GM18873 (cell line): ENCODE data around the gene RAI1.

Source experiments
- ATAC-seq: cut with Tn5 transposase; IDR thresholded peaks from one replicate; pipeline ENCODE4 v1.9.1; 2021; ENCODE audit warnings: mild to moderate bottlenecking, moderate library complexity, moderate number of reproducible peaks; ENCODE audit not compliant: unreplicated experiment, low FRiP score

Gene RAI1

GRCh38 chr17:17761894-17762743, 80.9 kb downstream of the RAI1 start:
- ATAC-seq, result no peak

DNA sequence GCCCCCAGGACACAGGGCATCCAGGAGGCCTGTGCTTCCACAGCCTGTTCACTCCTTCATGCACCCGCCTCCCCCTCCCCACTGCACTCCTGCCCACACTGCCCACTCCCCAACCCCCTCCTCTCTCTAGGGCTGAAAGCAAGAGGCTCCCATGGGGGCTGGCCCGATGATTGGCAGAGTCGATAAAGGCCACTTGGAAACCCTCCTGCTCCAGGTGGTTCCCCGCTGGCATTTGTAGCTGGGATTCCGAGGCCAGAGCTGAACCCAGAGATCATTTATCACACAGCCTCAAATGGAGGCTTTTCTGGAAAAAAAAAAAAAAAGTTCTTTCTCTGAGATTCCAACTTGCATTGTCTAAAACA, 81.5 kb downstream of the RAI1 start:
- no peak for ATAC-seq

DNA sequence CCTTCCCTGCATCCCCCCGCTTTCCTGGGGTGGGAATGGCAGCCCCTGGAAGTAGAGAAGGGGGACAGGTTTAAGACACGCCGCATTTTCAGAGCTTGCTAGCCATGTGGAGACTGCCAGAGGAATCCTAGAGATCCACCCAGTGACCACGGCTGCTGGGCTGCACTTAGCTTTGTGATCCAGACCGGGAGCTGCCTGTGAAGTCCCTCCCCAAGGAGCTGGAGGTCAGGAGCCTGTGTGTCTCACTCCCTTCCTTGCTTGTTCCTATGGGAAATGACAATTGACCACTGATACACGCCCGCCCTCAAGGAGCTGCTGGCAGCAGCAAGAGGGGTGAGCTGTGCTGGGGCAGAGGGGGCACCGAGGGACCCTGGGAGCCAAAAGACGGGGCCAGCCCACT, 81.9 kb downstream of the RAI1 start:
- no peak for ATAC-seq

DNA sequence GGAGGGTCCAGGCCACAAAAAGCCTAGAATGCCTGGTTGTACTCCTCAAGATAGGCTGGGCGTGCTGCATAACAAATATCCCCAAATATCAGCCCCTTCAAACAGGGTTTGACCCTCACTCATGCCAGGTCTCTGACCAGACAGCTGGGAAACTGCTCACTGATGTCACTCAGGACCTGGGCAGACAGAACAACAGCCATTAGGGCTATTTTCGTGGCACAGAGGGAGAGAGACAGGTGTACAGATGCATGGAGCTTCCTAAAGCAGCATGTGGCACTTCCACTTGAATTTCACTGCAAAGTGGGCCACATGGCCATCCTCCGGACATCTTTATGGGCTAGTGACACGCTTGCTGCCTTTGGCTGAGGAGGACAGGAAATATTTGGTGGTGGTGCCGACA, 82.5 kb downstream of the RAI1 start:
- ATAC-seq, result no peak

- ATAC-seq, result no peak
Observed at GRCh38 chr17:17765359-17766076, 84.3 kb downstream of the RAI1 start.

- no peak for ATAC-seq
Observed at GRCh38 chr17:17766077-17766743, 85.0 kb downstream of the RAI1 start.

DNA sequence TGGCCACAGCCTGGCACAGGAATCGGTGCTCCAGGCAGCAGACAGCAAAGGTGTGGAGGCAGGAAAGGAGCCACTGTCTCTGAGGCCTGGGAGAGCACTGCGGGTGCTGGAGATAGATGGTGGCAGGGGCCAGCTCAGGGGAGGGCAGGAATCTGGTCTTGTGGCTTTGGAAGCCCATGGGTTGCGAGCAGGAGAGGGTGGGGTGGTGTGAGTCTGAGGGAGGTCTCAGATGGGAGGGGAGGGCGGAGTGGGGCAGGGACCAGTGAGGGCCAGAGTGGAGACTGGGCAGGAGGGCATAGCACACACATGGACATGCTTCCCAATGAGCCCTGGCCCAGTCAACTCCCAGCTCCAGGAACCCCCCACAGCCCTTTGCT, 85.5 kb downstream of the RAI1 start:
- ATAC-seq, result no peak

DNA sequence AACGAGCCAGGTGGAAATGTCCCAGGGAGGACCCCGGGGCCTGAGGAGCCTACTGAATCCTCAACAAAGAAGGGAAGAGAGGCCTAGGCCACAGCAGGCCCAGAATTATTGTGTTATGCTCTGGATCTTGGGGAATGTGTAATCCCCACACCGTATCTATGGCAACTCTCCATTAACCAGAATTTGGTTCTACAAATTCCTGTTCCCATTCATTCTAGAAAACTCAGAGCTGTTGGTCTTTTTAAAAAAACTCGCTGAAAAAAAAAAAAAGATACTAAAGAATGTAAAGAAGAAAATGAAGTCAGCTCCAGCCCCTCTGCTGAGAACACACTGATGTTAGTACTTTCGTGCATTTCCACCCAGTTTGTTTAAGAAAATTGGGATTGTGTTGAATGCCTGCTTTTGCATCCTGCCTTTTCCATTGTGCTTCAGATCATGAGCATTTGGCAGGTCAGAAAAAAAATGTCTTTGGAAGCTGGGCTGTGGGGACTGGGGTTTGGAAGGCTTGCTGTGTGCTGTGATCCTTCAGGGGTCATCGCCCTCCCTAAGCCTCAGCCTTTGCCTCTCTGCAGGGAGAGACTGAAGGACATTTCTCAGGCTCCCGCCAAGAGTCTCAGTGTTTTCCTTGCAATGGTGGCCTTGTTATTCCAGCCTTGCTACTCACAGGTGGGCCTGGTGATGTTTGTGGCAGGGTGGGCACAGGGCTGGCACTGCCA, 86.1 kb downstream of the RAI1 start:
- ATAC-seq, result no peak

DNA sequence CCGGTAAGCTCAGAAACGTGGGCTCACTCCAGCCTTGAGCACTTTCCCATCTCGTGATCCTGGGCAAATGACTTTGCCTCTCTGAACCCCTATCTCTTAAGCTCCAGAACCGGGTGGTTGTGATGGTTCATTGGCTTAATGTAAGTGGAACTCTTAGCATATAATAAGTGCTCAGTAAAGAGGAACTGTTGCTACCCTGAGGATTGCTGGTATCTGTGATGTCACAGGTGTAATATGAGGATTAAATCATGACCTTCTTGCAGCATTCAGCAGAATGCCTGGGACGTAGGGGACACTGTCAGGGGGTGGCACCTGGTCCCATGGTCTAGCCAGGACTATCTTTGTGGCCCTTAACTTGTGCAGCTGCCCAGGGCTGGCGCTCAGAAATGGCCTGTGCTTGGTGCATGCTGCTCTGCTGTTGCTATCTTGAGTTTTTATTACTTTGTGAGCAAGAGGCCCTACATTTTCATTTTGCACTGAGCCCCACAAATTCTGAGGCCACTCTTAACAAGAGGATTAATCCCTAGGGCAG, 86.7 kb downstream of the RAI1 start:
- ATAC-seq, result no peak

GRCh38 chr17:17768424-17769088, 87.3 kb downstream of the RAI1 start:
- ATAC-seq, result no peak

DNA sequence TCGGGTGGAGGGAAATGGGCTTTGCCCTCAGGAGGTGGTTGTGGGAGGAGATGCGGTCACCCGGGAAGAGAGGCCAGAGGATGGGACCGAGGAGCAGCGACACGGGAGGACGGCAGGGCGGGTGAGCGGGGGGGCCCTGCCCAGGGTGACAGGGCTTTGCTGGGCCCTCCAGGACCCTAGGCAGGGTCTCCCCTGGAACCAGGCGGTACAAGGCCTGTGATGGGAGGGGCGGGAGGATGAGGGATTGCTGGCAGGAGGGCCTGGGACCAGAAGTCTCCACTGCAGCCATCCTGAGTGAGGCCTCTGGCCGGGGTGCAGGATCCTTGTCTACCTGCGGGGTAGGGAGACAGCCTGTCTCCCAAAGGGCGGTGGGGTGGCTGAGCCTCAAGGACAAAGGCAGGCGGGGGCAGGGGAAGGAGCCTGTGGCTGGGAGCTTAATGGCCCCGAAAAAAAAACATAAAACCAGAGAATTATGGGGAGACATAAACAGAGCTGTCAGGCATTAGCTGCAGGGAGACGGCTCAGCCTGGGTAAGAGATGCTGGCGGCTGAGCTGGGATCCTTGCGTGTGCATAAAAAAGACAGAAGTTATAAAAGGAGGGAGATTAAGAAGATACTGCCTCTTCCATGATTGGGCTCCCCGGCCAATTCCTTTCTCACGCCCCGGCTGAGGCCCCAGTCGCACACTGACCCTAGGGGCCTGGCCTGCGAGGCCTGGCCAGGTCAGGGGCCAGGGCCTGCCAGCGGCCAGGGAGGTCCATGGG, 88.8 kb downstream of the RAI1 start:
- ATAC-seq, result no peak

DNA sequence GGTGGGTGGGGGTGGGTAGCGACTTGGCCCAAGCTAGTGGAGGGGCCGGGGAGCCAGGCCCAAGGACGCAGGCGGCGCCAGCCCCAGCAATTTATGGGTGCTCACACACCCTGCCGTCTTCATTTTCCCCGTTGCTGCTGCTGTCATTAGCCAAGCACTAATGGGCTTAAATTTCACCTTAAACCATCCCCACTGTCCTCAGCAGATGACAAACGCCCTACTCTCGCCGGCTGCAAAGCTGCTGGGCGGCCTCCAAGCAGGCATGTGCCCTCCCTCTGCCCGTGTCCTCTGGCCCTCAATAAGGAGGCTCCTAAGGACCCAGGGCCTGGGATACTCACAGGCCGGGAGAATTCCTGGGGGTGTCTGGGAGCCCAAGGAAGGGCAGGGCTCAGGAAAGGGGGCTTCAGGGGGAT, 89.4 kb downstream of the RAI1 start:
- ATAC-seq, result no peak

GRCh38 chr17:17771498-17772201, 90.4 kb downstream of the RAI1 start:
- ATAC-seq, result no peak

GRCh38 chr17:17772231-17772630, 91.0 kb downstream of the RAI1 start:
- ATAC-seq, result no peak

DNA sequence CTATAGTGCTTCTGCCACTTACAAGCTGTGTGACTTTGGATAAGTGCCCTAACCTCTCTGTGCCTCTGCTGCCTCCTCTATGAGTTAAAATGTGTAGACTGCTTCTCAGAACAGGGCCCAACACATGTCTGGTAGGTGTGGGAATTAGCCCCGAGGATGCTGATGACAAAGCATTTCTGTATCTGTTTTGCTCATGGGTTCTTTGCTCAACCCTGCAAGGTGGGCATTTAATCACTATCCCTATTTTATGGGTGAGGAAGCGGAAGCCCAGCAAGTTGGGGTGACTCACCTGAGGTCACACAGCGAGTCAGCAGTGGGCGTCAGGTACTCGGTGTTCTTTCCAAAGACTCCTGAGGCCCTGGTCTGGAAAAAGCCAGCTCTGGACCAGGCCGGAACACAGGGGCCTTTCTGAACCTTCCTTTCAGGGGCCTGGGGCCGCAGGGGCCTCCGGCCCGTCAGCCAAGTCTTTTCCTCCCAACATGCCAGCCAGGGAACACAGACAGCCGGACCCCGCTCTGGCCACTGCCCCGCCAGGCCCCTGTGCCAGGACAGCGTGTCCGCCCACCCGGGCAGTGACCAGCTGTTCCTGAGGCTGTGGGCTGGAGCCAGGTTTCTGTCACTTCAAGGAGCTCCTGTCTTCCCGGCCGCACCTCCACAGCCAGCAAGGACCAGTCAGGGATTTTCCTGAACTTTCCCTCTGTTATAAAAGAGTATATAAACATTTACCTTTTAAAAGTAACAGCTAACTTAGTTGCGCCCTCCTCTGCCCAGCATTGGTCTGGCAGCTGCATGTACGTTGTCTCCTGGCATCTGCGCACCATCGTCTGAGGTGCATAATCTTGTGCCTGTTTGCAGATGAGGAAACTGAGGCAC, 93.0 kb downstream of the RAI1 start:
- ATAC-seq, result no peak

DNA sequence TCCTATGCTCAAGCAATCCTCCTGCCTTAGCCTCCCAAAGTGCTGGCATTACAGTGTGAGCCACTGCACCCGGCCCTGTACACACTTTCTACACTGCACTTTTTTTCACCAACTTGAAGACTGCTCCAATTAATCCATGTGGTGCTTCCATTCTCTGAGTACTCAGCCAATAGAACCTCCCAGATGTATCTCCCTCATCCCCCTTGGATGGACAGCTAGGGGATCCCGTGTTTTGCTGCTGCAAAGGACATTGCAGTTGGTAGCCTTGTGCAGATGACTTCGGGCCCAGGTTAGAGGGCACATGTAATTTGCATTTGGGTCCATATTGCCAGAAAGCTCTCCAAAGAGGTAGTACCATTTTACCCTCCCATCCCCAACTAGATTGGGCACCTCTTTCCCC, 95.6 kb downstream of the RAI1 start:
- ATAC-seq, result no peak

DNA sequence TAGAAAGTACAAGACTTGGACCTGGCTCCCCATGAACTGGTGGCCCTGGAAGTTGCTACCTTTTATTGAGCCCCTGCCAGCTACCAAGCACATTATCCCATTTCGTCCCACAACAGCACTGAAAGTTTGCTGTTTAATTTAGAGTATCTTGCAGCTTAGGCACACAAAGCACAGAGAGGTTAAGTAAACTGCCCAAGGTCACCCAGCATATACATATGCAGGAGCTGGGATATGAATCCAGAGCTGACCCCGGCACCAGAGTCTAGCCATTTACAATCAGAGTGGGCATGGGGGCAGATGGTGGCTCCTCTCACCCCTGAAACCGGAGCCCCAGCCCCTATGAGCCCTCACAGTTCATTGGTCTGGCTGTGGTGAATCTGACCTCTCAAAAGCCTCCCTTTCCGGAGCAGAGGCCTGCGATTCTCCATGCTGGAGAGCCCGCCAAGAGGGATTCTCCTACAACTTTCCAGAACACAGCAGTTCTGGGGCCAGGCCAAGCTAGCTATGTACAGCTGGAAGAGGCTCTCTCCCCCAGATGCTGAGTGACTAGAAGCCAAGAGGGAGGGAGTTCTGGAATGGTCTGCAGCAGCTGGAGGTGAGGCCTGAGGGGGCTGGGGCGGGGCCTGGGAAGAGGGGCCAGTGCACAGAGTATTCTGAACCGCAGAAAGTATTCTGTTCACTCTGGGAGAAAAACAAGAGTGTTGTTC, 97.2 kb downstream of the RAI1 start:
- no peak for ATAC-seq
